Mononuclear cell (primary cell): ENCODE results near the gene MCC. TPM values are rescaled to one million over a fixed set of nuclear protein-coding genes. Genes with fewer than 3 reads are reported as not detected.

Experiments
- H3K27me3 ChIP-seq: 2 replicates; pipeline ENCODE4 v1.6.0; 2011; ENCODE audit warnings: low read length, control low read depth; ENCODE audit not compliant: insufficient read depth
- H3K4me1 ChIP-seq: 2 replicates; pipeline ENCODE4 v1.5.1; 2011; ENCODE audit warnings: mild to moderate bottlenecking, low read length, control low read depth; ENCODE audit not compliant: insufficient read depth
- H3K4me3 ChIP-seq: 2 replicates; pipeline ENCODE4 v1.5.1; 2011; ENCODE audit warnings: mild to moderate bottlenecking, low read length, moderate library complexity
- H3K9me3 ChIP-seq: 2 replicates; pipeline ENCODE4 v1.5.1; 2011; ENCODE audit warnings: low read depth, mild to moderate bottlenecking, control low read depth, low read length
- total RNA-seq: library from RNA; depleted of rRNA; stranded (reverse); fragments of >200 nt; gene quantifications from one replicate; pipeline ENCODE4 v1.2.3, GENCODE V29; 2012

The MCC gene
- total RNA-seq, 1 donor, result 1.0 TPM

GRCh38 chr5:113225259-113225658 lies 263.0 kb downstream of the MCC start:
- no peaks in the 10 kb centered on the region for H3K9me3 ChIP-seq
- no peak overlapping the region for H3K4me3 ChIP-seq
- peaks cover 4% of the 10 kb centered on the region for H3K27me3 ChIP-seq
- H3K4me1 ChIP-seq, result no peaks in the 10 kb centered on the region

GRCh38 chr5:113224605-113225065 lies 263.6 kb downstream of the MCC start:
- Histone ChIP-seq H3K9me3 (no peaks in the 10 kb centered on the region), H3K4me3 (no peak overlapping the region), H3K27me3 (peaks cover under 1% of the 10 kb centered on the region), H3K4me1 (no peaks in the 10 kb centered on the region)

GRCh38 chr5:113223831-113224604 lies 264.2 kb downstream of the MCC start:
- no peaks in the 10 kb centered on the region for H3K27me3 ChIP-seq
- no peaks in the 10 kb centered on the region for H3K9me3 ChIP-seq
- H3K4me1 ChIP-seq, result no peaks in the 10 kb centered on the region
- H3K4me3 ChIP-seq, result no peak overlapping the region

DNA sequence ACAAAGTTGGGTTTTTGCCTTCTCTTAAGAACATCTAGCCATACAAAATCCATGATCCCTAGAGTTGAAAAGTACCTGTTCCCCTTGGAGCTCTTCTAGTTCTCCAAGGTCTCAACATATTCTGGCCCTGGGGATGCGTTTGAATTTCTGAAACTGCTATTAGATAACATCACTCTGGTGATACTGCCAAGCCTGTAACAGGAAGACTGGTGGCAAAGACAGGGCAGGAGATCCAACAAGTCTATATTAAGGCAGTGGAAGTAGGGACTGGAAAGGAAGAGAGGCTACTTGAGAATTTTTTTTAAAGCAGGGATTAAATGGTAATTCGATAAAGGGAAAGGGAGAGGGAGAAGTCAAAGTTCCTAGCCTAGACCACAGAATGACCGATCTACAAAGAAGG lies 264.9 kb downstream of the MCC start:
- H3K27me3 ChIP-seq, result no peaks in the 10 kb centered on the region
- H3K4me1 ChIP-seq, result no peaks in the 10 kb centered on the region
- no peak overlapping the region for H3K4me3 ChIP-seq
- no peaks in the 10 kb centered on the region for H3K9me3 ChIP-seq

DNA sequence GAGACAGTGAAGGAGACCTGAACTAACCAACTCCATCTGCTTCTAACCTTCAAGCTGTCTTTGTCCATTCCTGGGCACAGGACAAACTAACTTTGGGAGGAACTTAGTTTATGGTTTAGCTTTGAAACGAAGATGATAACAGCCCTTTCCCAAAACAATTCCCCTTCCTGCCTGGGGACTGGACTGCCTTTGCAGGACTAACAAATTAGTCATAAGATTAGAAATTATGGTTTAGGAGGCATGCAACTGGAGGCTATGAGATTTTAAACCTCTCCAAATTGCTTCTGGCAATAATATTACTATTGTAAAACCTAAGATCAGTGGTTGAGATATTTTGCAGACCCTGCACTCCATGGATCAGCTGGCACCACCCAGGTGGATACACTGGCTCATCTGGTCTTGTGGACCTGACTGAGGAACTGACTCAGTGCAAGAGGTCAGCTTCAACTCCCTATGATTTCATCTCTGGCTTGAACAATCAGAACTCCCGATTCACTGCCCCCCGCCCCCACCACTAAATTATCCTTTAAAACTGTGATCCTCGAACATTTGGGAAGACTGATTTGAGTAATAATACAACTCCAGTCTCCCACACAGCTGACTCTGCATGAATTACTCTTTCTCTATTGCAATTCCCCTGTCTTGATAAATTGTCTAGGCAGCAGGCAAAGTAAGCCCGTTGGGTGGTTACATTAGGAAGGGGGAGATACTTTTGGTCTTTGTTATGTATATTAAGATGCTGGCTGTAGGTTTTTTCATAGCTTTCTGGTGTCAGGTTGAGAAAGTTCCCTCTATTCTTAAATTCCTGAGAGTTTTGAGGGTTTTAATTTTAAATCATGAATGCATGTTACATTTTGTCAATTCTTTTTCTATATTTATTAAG lies 266.7 kb downstream of the MCC start:
- Histone ChIP-seq H3K4me3 (no peak overlapping the region), H3K9me3 (no peaks in the 10 kb centered on the region), H3K4me1 (no peaks in the 10 kb centered on the region), H3K27me3 (no peaks in the 10 kb centered on the region)

GRCh38 chr5:113219695-113220094 lies 268.6 kb downstream of the MCC start:
- Histone ChIP-seq H3K4me3 (no peak overlapping the region), H3K27me3 (no peaks in the 10 kb centered on the region), H3K9me3 (no peaks in the 10 kb centered on the region), H3K4me1 (no peaks in the 10 kb centered on the region)

GRCh38 chr5:113218906-113219517 lies 269.2 kb downstream of the MCC start:
- no peaks in the 10 kb centered on the region for H3K27me3 ChIP-seq
- H3K4me3 ChIP-seq, result no peak overlapping the region
- H3K9me3 ChIP-seq, result no peaks in the 10 kb centered on the region
- H3K4me1 ChIP-seq, result no peaks in the 10 kb centered on the region

GRCh38 chr5:113218200-113218599 lies 270.1 kb downstream of the MCC start:
- Histone ChIP-seq H3K9me3 (no peaks in the 10 kb centered on the region), H3K4me3 (no peak overlapping the region), H3K27me3 (no peaks in the 10 kb centered on the region), H3K4me1 (no peaks in the 10 kb centered on the region)

- Histone ChIP-seq H3K4me3 (no peak overlapping the region), H3K9me3 (no peaks in the 10 kb centered on the region), H3K4me1 (no peaks in the 10 kb centered on the region), H3K27me3 (no peaks in the 10 kb centered on the region)
Observed at GRCh38 chr5:113217619-113218184, 270.6 kb downstream of the MCC start.

GRCh38 chr5:113216545-113216944 lies 271.7 kb downstream of the MCC start:
- H3K4me1 ChIP-seq, result no peaks in the 10 kb centered on the region
- no peaks in the 10 kb centered on the region for H3K9me3 ChIP-seq
- no peaks in the 10 kb centered on the region for H3K27me3 ChIP-seq
- no peak overlapping the region for H3K4me3 ChIP-seq

- H3K4me3 ChIP-seq, result no peak overlapping the region
- H3K27me3 ChIP-seq, result no peaks in the 10 kb centered on the region
- H3K9me3 ChIP-seq, result no peaks in the 10 kb centered on the region
- H3K4me1 ChIP-seq, result no peaks in the 10 kb centered on the region
Observed at GRCh38 chr5:113215401-113216060, 272.7 kb downstream of the MCC start.

DNA sequence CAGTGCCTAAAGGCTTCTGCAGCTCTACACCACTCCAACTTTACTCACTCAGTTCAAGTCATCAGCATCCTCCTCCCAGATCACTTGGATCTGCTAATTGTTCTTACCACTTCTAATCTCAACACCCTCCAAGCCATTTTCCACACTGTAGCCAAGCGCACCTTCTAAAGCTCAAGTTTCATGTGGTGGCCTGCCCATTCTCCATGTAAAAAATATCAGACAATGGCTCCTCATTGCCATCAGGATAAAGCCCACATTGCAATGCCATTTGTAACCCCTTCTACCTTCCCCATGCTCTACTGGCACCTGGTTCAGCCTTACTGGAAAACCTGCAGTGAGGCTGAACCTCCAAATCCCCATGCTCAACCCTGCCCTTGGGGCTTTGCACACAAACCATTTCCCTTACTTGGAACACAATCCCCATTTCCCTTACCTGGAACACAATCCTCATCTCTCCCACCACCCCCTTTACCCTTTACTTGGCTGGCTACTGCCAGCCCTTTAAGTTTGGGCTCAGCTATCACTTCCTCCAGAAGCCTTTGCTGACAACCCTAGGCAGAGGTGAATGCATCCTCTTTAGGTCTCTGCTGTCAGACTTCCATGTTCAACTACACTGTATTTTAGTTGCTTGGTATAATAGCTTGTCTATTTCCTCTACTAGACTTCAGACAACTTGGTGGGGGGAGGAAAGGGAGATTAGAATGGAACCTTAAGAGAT lies 273.5 kb downstream of the MCC start:
- H3K4me1 ChIP-seq, result no peaks in the 10 kb centered on the region
- no peaks in the 10 kb centered on the region for H3K27me3 ChIP-seq
- no peak overlapping the region for H3K4me3 ChIP-seq
- H3K9me3 ChIP-seq, result no peaks in the 10 kb centered on the region

DNA sequence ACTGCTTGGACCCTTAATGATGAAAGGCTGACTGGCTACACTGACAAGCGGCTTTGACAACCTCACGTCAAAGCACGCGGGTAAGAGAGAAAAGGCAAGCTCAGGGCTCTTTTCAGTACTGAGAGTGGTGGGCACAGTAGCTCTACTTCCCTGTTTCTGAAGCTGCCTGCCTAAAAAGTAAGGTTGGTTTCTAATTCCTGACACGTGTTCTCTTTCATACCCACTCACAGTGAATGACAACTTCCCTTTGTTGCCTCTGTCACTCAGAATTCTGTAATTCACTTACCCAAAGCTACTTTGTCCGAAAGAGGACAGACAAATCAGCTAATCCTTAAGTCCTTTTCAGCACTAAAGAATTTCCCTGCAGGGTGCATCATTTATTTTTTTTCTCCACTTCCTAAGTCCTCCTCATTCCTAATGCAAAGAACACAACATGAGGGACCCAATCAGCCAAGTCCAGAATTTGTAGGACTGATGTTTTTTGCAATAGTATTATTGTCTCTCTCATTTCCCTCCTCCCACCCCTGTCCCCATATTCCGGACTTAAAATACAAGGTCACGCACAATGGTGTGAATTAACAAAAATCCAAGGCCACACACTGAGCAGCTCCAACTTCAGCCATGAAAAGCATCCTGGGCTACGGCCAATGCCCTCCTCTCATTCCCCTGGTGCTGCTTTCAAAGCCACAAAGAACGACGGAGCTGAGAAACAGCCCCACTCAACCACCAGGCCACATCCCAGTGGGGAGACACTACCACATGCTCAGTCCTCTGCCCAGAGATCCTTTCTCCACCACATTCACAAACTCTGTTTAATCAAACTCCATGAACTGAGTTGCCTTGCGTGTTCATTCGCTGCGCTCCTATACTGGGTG lies 274.5 kb downstream of the MCC start:
- H3K9me3 ChIP-seq, result no peaks in the 10 kb centered on the region
- no peaks in the 10 kb centered on the region for H3K4me1 ChIP-seq
- no peaks in the 10 kb centered on the region for H3K27me3 ChIP-seq
- no peak overlapping the region for H3K4me3 ChIP-seq
